Measurements from ENCODE around the gene NAV1. TPM values are rescaled to one million over a fixed set of nuclear protein-coding genes. Genes with fewer than 3 reads are reported as not detected.
A peak's percentile ranks its signal among the peaks of the same experiment; 100 is the strongest.
"Not testable (repeated sequence)": the region's sequence is repeated elsewhere in the genome, so short reads cannot be mapped to it uniquely, and the experiment has no call there.

The NAV1 gene, protein sequence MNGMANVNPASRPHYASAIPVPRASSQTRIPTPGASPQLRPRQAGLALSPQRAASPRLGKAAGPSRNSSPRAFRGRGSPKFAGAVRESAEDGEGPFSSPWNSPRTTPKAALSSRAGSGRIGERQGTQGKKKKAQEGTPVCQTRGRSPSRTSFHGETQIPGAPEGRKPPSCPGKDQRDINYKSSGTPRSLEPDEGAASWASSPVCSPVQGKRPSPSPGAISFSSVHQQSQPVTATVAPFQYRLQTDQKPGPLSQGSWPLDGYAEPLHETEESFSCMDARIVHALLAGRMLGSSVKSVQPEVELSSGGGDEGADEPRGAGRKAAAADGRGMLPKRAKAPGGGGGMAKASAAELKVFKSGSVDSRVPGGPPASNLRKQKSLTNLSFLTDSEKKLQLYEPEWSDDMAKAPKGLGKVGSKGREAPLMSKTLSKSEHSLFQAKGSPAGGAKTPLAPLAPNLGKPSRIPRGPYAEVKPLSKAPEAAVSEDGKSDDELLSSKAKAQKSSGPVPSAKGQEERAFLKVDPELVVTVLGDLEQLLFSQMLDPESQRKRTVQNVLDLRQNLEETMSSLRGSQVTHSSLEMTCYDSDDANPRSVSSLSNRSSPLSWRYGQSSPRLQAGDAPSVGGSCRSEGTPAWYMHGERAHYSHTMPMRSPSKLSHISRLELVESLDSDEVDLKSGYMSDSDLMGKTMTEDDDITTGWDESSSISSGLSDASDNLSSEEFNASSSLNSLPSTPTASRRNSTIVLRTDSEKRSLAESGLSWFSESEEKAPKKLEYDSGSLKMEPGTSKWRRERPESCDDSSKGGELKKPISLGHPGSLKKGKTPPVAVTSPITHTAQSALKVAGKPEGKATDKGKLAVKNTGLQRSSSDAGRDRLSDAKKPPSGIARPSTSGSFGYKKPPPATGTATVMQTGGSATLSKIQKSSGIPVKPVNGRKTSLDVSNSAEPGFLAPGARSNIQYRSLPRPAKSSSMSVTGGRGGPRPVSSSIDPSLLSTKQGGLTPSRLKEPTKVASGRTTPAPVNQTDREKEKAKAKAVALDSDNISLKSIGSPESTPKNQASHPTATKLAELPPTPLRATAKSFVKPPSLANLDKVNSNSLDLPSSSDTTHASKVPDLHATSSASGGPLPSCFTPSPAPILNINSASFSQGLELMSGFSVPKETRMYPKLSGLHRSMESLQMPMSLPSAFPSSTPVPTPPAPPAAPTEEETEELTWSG (N-terminal part only)
- total RNA-seq (4.0 TPM), polyA plus RNA-seq (3.4 TPM)
- long read RNA-seq, donor 1, result 0 reads
- long read RNA-seq, donor 2, result 0 reads
- long read RNA-seq, donor 3, result 0 reads
- long read RNA-seq, donor 4, result 0 reads
- long read RNA-seq, donor 5, partial matches to known transcripts, result 0 of 1 reads
- long read RNA-seq, donor 5, other reads (novel, unspliced or antisense), result 0 of 1 reads
- long read RNA-seq, donor 6, result 0 reads
- long read RNA-seq, donor 7, result 0 reads
- long read RNA-seq, donor 8, result 0 reads
- long read RNA-seq, donor 9, result 0 reads
- long read RNA-seq, donor 10, partial matches to known transcripts, result 0 of 1 reads
- long read RNA-seq, donor 10, other reads (novel, unspliced or antisense), result 0 of 1 reads

DNA sequence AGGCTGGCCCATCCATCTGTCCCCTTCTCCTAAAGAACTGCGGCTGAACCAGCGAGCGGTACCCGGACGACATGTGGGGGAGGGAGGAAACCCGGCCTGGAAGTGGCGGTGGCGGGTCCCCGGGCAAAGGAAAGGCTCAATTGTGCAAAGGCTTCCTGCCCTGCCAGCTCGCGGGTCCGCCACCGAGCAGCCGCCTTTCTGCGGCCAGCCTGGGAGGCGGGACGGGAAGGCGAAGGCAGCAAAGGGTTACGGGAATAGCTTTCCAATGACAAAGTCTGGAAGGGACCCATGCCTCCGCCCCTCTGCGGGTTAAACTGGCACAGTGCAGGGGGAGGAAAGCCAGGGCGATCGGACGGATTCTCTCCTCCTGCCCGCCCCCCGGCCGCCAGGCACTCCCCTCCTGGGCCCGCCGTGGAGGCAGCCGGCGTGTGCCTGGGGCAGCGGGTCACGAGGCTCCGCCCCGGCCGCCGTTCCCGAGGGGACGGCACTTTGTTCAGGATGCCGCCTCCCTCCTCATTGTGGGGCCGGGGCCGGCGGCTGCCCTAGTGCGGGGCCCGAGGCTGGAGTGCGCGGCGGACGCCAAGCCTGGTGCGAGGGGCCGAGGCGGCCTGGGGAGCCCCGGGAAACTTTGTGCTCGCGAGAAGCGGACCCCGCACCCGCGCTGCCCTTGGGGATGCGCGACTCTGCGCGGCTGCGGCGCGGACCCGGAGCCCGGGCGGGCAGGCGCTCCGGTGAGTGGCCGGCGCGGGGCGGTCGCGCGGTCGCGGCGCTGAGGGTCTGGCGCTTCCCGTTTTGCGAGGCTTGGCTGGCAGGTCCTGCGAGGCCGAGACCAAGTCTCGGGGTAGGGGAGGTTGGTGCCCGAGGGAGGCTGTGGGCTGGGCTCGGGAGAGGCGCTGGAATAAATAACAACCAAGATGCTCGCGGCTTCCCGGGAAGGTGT, at the start of gene NAV1:
TSS of gene NAV1 (plus strand) at position 516 of the 940 bp plus-strand sequence. CDS start 83,758 bp downstream, outside the sequence.
- peak within 1 kb of the TSS; percentile 6 to 37 for H3K27ac ChIP-seq (ENCODE audit: low read depth in 1 of 2, low read length in 1 of 2)
- no peak for DNase-seq (ENCODE audit: low read depth in 6 of 9, low spot score in 9 of 9)
- under 1% methylated on average over 93 of the region's 93 CpGs for WGBS
- peaks cover 14 to 21% of the 10 kb centered on the region in 2 donors for H3K4me1 ChIP-seq (ENCODE audit: control insufficient read depth in 2 of 2, insufficient read depth in 2 of 2, low read length in 2 of 2)
- peaks cover 37 to 79% of the 10 kb centered on the region in 2 donors for H3K27me3 ChIP-seq (ENCODE audit: control insufficient read depth in 2 of 2, insufficient read depth in 1 of 2, low read length in 1 of 2)
- H3K36me3 ChIP-seq (ENCODE audit: control insufficient read depth in 2 of 2, insufficient read depth in 2 of 2, low read length in 1 of 2), result no peaks in the 10 kb centered on the region
- H3K4me3 ChIP-seq (ENCODE audit: low read length in 2 of 2), result peak within 1 kb of the TSS; percentile 29 to 44
- no peaks in the 10 kb centered on the region for H3K9me3 ChIP-seq (ENCODE audit: control insufficient read depth in 2 of 2, insufficient read depth in 1 of 2, low read length in 1 of 2)

DNA sequence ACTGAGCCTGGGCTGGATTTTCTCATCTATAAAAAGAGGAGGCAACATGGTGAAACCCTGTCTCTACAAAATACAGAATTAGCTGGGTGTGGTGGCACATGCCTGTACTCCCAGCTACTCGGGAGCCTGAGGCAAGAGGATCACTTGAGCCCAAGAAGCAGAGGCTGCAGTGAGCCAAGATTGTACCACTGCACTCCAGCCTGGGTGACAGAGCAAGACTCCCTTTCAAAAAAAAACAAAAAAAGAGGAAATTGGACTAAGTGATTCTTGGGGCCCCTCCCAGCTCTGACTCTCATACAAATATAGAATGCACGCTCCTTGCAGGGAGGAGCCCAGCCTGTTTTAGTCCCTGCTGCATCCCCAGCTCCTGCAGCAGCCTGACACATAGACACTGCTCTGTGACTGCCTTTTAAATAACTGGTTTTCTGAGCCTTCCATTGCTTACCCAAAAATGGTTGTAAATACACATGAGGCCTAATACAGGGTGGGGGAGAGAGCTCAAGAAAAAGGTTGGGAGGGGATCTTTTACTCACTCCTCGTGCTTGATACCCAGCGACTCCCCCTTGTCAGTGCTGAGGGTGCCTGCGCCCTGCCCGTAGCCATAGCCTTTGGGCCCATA, 49.2 kb upstream of the NAV1 start:
- 97% methylated on average over 6 of the region's 6 CpGs for WGBS
- peaks cover 0 to 21% of the 10 kb centered on the region in 2 donors for H3K4me1 ChIP-seq (ENCODE audit: control insufficient read depth in 2 of 2, insufficient read depth in 2 of 2, low read length in 2 of 2)

DNA sequence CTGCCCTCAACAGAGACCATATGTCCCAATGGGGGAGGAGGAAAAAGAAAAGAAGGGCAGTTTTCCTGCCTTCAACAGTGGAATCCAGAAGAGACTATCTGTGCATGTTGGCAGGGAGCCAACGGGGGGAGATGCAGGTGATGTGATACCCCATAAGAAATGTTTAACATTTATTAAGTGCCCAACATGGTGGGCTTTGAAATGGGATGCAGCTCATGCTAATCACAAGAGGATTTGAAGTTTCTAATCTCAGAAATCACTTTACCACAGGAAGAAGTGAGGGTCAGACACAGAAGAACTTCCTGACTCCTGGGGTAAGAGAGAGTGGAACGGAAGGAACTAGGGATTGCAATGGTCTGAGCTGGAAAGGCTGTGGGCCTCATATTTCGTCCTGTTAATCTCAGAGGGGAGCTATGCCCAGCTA, 48.2 kb upstream of the NAV1 start:
- H3K27ac ChIP-seq (ENCODE audit: low read depth in 1 of 2, low read length in 1 of 2), result no peak overlapping the region
- WGBS, result 73% methylated on average over 3 of the region's 3 CpGs

More for the DNA sequence above, 49.2 kb upstream of the NAV1 start:
- Histone ChIP-seq H3K36me3 (ENCODE audit: control insufficient read depth in 2 of 2, insufficient read depth in 2 of 2, low read length in 1 of 2) (peaks cover 0 to 19% of the 10 kb centered on the region in 2 donors), H3K9me3 (ENCODE audit: control insufficient read depth in 2 of 2, insufficient read depth in 1 of 2, low read length in 1 of 2) (peaks cover 0 to 4% of the 10 kb centered on the region in 2 donors), H3K4me3 (ENCODE audit: low read length in 2 of 2) (no peak overlapping the region), H3K27ac (ENCODE audit: low read depth in 1 of 2, low read length in 1 of 2) (no peak overlapping the region), H3K27me3 (ENCODE audit: control insufficient read depth in 2 of 2, insufficient read depth in 1 of 2, low read length in 1 of 2) (no peaks in the 10 kb centered on the region)
- no peak for DNase-seq (ENCODE audit: low read depth in 6 of 9, low spot score in 9 of 9)

DNA sequence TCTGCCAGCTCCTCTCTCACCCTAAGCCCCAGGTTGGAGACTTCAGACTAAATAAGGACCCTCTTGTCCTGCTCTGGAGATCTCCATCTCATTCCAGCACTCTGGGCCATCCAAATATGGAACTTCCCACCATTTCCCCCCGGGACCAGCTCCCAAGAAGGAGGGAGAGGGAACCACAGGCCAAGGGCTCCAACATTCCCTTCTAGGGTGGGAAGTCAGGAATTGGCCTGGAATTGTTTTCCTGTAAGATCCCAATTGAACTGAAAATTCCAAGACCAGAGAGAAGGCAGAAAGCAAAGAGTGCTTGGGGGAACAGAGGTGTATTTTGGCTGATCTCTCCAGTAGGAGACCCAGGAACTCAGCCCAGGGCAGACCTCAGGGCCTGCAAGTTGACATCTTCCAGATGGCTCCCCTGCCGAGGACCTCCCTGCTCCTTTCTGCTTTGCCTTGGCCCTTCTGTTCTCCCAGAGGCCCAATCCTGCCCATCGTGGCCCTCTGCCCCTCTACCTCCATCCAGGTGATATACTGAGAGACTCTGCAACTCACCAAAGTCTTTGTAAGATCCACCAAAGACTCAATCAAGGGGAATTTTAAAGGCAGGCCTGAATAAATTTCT, 46.9 kb upstream of the NAV1 start:
- Histone ChIP-seq H3K4me3 (ENCODE audit: low read length in 2 of 2) (no peak overlapping the region), H3K4me1 (ENCODE audit: control insufficient read depth in 2 of 2, insufficient read depth in 2 of 2, low read length in 2 of 2) (peaks cover 0 to 16% of the 10 kb centered on the region in 2 donors), H3K27ac (ENCODE audit: low read depth in 1 of 2, low read length in 1 of 2) (no peak overlapping the region), H3K27me3 (ENCODE audit: control insufficient read depth in 2 of 2, insufficient read depth in 1 of 2, low read length in 1 of 2) (no peaks in the 10 kb centered on the region), H3K36me3 (ENCODE audit: control insufficient read depth in 2 of 2, insufficient read depth in 2 of 2, low read length in 1 of 2) (peaks cover 0 to 8% of the 10 kb centered on the region in 2 donors), H3K9me3 (ENCODE audit: control insufficient read depth in 2 of 2, insufficient read depth in 1 of 2, low read length in 1 of 2) (peaks cover 0 to 4% of the 10 kb centered on the region in 2 donors)
- 95% methylated on average over 3 of the region's 3 CpGs for WGBS
- no peak for DNase-seq (ENCODE audit: low read depth in 6 of 9, low spot score in 9 of 9)

More for the DNA sequence above, 48.2 kb upstream of the NAV1 start:
- H3K36me3 ChIP-seq (ENCODE audit: control insufficient read depth in 2 of 2, insufficient read depth in 2 of 2, low read length in 1 of 2), result peaks cover 0 to 15% of the 10 kb centered on the region in 2 donors
- H3K4me3 ChIP-seq (ENCODE audit: low read length in 2 of 2), result no peak overlapping the region
- peaks cover 0 to 4% of the 10 kb centered on the region in 2 donors for H3K9me3 ChIP-seq (ENCODE audit: control insufficient read depth in 2 of 2, insufficient read depth in 1 of 2, low read length in 1 of 2)
- no peak for DNase-seq (ENCODE audit: low read depth in 6 of 9, low spot score in 9 of 9)
- no peaks in the 10 kb centered on the region for H3K27me3 ChIP-seq (ENCODE audit: control insufficient read depth in 2 of 2, insufficient read depth in 1 of 2, low read length in 1 of 2)
- H3K4me1 ChIP-seq (ENCODE audit: control insufficient read depth in 2 of 2, insufficient read depth in 2 of 2, low read length in 2 of 2), result peaks cover 0 to 21% of the 10 kb centered on the region in 2 donors

DNA sequence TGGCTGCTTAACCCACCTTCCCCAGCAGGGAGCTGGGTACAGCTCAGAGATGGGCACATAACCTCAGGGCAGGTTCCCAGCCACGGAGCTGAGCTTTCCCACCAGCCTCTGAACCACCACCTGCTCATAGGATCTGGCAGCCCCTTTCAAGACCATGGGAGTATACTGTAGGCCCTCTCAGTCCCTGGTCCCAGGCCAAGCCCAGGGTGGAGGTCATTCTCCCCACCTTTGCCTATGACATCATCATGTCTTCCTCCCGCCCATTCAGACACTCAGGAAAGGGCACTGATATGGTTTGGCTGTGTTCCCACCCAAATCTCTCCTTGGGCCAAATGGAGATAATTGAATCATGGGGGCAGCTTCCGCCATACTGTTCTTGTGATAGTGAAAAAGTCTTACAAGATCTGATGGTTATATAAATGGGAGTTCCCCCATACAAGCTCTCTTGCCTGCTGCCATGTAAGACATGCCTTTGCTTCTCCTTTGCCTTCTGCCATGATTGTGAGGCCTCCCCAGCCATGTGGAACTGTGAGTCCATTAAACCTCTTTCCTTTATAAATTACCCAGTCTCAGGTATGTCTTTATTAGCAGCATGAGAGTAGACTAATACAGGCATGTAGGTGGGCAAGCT, 45.8 kb upstream of the NAV1 start:
- H3K4me1 ChIP-seq (ENCODE audit: control insufficient read depth in 2 of 2, insufficient read depth in 2 of 2, low read length in 2 of 2), result peaks cover 0 to 16% of the 10 kb centered on the region in 2 donors
- H3K36me3 ChIP-seq (ENCODE audit: control insufficient read depth in 2 of 2, insufficient read depth in 2 of 2, low read length in 1 of 2); H3K4me3 ChIP-seq (ENCODE audit: low read length in 2 of 2); H3K27me3 ChIP-seq (ENCODE audit: control insufficient read depth in 2 of 2, insufficient read depth in 1 of 2, low read length in 1 of 2); DNase-seq (ENCODE audit: low read depth in 6 of 9, low spot score in 9 of 9); H3K27ac ChIP-seq (ENCODE audit: low read depth in 1 of 2, low read length in 1 of 2); H3K9me3 ChIP-seq (ENCODE audit: control insufficient read depth in 2 of 2, insufficient read depth in 1 of 2, low read length in 1 of 2): not testable (repeated sequence)
- 98% methylated on average over 3 of the region's 3 CpGs for WGBS

DNA sequence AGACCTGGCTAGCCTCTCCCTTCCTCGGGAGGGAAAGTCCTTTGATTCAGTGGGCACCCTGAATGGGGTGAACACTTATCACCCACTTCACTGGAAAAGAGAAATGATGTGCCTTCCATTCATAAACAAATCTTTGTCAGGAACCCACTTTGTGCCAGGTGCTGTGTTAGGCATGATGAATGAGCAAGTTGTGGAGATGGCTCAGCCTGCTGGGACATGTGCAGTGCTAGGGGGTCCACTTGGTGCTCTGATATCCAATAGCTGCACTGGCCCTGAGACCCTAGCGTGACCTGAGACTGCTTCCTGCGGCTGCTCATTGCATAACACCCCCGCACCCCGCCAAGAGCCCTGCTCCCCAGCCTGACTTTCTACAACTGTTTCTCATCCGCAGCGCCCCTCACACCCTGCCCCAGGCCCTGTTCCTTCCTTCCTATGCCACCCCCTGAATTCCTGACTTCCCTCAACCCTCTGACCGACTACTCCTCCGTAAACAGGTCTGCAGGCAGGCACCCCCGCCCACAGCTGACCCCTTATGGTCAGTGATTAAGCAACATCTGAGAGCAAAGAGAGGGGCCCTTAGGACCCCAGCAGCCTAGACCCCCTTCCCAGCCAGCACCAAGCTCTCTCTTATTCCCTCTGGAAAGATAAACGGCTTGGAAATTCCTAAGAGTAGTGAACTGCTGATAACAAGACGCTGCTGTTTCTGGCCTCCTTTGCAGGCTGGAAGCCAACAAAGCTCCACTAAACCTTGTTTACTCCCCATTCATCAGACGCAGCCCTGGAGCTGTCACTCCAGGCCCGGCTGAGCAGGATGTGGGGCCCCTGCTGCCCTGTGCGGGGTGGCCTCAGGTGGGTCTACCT, 44.9 kb upstream of the NAV1 start:
- DNase-seq (ENCODE audit: low read depth in 6 of 9, low spot score in 9 of 9), result no peak
- Histone ChIP-seq H3K27me3 (ENCODE audit: control insufficient read depth in 2 of 2, insufficient read depth in 1 of 2, low read length in 1 of 2) (no peaks in the 10 kb centered on the region), H3K4me3 (ENCODE audit: low read length in 2 of 2) (no peak overlapping the region), H3K27ac (ENCODE audit: low read depth in 1 of 2, low read length in 1 of 2) (peak overlapping the region in 1 of 2 donors; percentile 19), H3K36me3 (ENCODE audit: control insufficient read depth in 2 of 2, insufficient read depth in 2 of 2, low read length in 1 of 2) (peaks cover 0 to 9% of the 10 kb centered on the region in 2 donors), H3K4me1 (ENCODE audit: control insufficient read depth in 2 of 2, insufficient read depth in 2 of 2, low read length in 2 of 2) (peaks cover 0 to 16% of the 10 kb centered on the region in 2 donors), H3K9me3 (ENCODE audit: control insufficient read depth in 2 of 2, insufficient read depth in 1 of 2, low read length in 1 of 2) (peaks cover 0 to 4% of the 10 kb centered on the region in 2 donors)
- 80% methylated on average over 15 of the region's 15 CpGs for WGBS
